Right lobe of liver (tissue), 6 donors: ENCODE results near the gene PLCB2. TPM values are rescaled to one million over a fixed set of nuclear protein-coding genes. Genes with fewer than 3 reads are reported as not detected.

Source experiments
- ATAC-seq, 4 donors: fragments of 200-7000 bp; cut with Tn5 transposase; one replicate each; pipeline ENCODE4 v1.9.1; 2020; ENCODE audit warnings: mild to moderate bottlenecking in 4 of 4, moderate library complexity in 4 of 4
- DNase-seq, 3 donors: peaks; one replicate each; pipeline ENCODE4 v3.0.0-alpha.2; 2020
- H3K27ac ChIP-seq, 3 donors: fragments of 200-600 bp; one replicate each; pipeline ENCODE4 v1.8.0; 2022
- H3K27me3 ChIP-seq, 2 donors: fragments of 200-600 bp; one replicate each; pipeline ENCODE4 v1.8.0; 2022
- H3K36me3 ChIP-seq, 4 donors: fragments of 200-600 bp; sonication (generic) in 1 of 4; one replicate each; pipeline versions ENCODE4 v1.5.1 to v1.8.0; 2017 to 2022; ENCODE audit warnings: control low read depth in 1 of 4
- H3K4me1 ChIP-seq, 4 donors: fragments of 200-600 bp; sonication (generic) in 1 of 4; one replicate each; pipeline versions ENCODE4 v1.5.1 to v1.8.0; 2017 to 2022; ENCODE audit warnings: control low read depth in 1 of 4
- H3K4me3 ChIP-seq, 3 donors: fragments of 200-600 bp; one replicate each; pipeline ENCODE4 v1.8.0; 2022
- H3K9me3 ChIP-seq, 4 donors: fragments of 200-600 bp; sonication (generic) in 1 of 4; one replicate each; pipeline versions ENCODE4 v1.5.1 to v1.8.0; 2017 to 2022; ENCODE audit warnings: control low read depth in 1 of 4
- POLR2A ChIP-seq: fragments of 450-650 bp; IDR thresholded peaks from one replicate; pipeline ENCODE4 v1.6.1; 2017; ENCODE audit warnings: antibody characterized with exemption, mild to moderate bottlenecking
- WGBS: methylation state at CpG from one replicate; pipeline ENCODE4 v1.1.6; 2018; ENCODE audit warnings: low coverage, low lambda C conversion rate; ENCODE audit not compliant: insufficient coverage; ENCODE audit errors: missing lambda C conversion rate; 5-methylcytosine and 5-hydroxymethylcytosine counted together
- intact Hi-C, 2 donors: fragments of 100-400 bp; cut with DNase I; formaldehyde crosslinking; loops; one replicate each; pipeline versions ENCODE4 v1.11.2 to v1.14.1; 2022
- total RNA-seq, 6 experiments: library from RNA; depleted of rRNA in 2 of 6; stranded (reverse); fragments of >200 nt in 2 of 6; fragmentation: NEBNext Ultra II Directional in 3 of 6; extraction: Animal tissue kit (Norgen Biotek cat#: 25700) in 3 of 6; gene quantifications; one replicate each; pipeline versions ENCODE4 v1.1.0 to v1.2.4, GENCODE V29; 2016 to 2023
- TF ChIP-seq, protein P1 (sequence below), 4 donors: fragments of 200-600 bp in 3 of 4; fragments of 450-650 bp in 1 of 4; IDR thresholded peaks; one replicate each; pipeline versions ENCODE4 v1.5.1 to v1.8.0; 2016 to 2022; ENCODE audit warnings: antibody characterized with exemption in 4 of 4, mild to moderate bottlenecking in 2 of 4
- donor health status: DM: no; HTN: yes; CAD: no.
- donor health status: DM: no; HTN: no; CAD: no.
- donor health status: DM: no; HTN: no; CAD: no.
- donor health status: DM: no; HTN: yes; CAD: no.
- donor health status: DM: no; HTN: yes; CAD: no.

Gene PLCB2
- total RNA-seq, 6 experiments from 2014 or later: 5.0 to 18.0 (median 7.2) TPM

- Histone ChIP-seq H3K4me3 (no peak overlapping the region), H3K4me1 (no peaks in the 10 kb centered on the region), H3K36me3 (no peaks in the 10 kb centered on the region), H3K27me3 (no peaks in the 10 kb centered on the region), H3K27ac (no peak overlapping the region), H3K9me3 (no peaks in the 10 kb centered on the region)
- intact Hi-C loops: no loop called here
- TF ChIP-seq, protein P1, sequence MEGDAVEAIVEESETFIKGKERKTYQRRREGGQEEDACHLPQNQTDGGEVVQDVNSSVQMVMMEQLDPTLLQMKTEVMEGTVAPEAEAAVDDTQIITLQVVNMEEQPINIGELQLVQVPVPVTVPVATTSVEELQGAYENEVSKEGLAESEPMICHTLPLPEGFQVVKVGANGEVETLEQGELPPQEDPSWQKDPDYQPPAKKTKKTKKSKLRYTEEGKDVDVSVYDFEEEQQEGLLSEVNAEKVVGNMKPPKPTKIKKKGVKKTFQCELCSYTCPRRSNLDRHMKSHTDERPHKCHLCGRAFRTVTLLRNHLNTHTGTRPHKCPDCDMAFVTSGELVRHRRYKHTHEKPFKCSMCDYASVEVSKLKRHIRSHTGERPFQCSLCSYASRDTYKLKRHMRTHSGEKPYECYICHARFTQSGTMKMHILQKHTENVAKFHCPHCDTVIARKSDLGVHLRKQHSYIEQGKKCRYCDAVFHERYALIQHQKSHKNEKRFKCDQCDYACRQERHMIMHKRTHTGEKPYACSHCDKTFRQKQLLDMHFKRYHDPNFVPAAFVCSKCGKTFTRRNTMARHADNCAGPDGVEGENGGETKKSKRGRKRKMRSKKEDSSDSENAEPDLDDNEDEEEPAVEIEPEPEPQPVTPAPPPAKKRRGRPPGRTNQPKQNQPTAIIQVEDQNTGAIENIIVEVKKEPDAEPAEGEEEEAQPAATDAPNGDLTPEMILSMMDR (IDR thresholded peaks at IDR 0.05): no peak
- TF ChIP-seq POLR2A: no peak
- 72% methylated on average over 4 of the region's 8 CpGs for WGBS
- DNase-seq (peak in 1 of 3 donors; percentile 53), ATAC-seq (no peak)
These were observed 1.7 kb upstream of the PLCB2 start for GRCh38 chr15:40309344-40309862.

DNA sequence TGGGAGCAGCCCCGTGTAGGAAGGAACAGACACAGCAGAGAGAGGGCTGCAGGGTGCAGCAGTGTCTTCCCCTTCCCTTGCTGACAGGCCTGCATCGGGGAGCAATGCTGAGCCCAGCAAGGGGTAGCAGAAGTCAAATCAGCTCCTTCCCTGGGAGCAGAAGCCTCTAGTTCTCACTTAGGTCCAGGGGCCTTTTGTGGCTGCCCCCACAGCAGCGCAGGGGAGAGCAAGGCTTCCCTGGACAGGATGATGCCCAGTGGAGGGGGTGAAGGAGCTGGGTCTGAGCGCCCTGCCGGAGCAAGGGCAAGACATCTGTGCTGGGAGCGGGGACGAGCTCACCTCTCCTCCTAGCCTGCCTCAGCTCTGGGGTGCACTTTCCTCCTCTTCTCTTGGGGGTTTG lies 827 bp downstream of the PLCB2 start:
- no peaks in the 10 kb centered on the region for H3K4me1 ChIP-seq
- WGBS: no CpG with 5 or more reads among the region's 7 CpGs
- DNase-seq: peak in 1 of 3 donors; percentile 54
- intact Hi-C loops: no loop called here
- peak overlapping the region in 2 of 3 donors; percentile 40 to 43 for H3K27ac ChIP-seq
- peak overlapping the region; percentile 16 to 41 (median 20) for H3K4me3 ChIP-seq
- no peaks in the 10 kb centered on the region for H3K36me3 ChIP-seq
- no peak for TF ChIP-seq POLR2A
- TF ChIP-seq, protein P1 (IDR thresholded peaks at IDR 0.05): no peak
- no peaks in the 10 kb centered on the region for H3K9me3 ChIP-seq
- ATAC-seq: no peak
- H3K27me3 ChIP-seq: no peaks in the 10 kb centered on the region

DNA sequence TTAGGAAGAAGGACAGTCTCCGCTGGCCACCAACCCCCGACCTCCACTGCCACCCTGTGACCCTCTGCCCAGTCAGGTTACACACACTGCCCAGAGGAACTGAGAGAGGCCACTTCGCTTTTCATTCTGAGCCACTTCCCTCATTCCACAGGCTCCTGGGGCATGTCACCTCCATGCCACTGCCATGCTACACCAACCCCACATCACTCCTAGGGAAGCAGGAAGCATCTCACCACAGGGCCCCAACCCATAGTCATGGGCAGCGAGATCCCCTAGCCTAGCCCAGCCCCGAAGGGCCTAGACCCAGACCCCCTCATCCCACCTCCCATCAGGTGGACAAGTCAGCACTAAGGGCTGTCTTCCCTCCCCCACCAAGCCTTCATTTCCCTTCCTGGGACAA lies 1.4 kb downstream of the PLCB2 start:
- TF ChIP-seq POLR2A: no peak
- TF ChIP-seq, protein P1 (IDR thresholded peaks at IDR 0.05): no peak
- H3K36me3 ChIP-seq: no peaks in the 10 kb centered on the region
- WGBS: 50% methylated on average over 3 of the region's 5 CpGs
- no peaks in the 10 kb centered on the region for H3K27me3 ChIP-seq
- H3K27ac ChIP-seq: no peak overlapping the region
- peak overlapping the region in 2 of 3 donors; percentile 20 to 41 for H3K4me3 ChIP-seq
- intact Hi-C loops: no loop called here
- peak in 1 of 4 donors; percentile 7 for ATAC-seq
- no peaks in the 10 kb centered on the region for H3K4me1 ChIP-seq
- no peaks in the 10 kb centered on the region for H3K9me3 ChIP-seq
- DNase-seq: peak in 1 of 3 donors; percentile 52

DNA sequence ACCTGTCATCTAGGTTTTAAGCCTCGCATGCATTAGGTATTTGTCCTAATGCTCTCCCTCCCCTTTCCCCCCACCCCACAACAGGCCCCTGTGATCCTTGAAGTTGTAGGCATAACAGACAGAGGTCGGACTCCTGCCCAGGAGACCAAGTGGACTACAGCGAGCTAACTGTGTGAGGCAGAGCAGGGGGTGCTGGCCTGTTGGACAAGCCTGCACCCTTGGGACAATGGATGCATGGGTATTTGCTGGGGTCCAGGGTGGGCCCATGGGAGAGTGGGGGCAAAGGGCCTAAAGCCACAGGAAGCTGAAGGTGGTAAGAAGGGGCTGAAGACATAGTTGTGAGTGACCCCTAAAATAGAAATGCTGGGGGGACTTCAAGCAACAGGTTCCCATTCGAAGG lies 2.5 kb downstream of the PLCB2 start:
- WGBS: 90% methylated on average over 2 of the region's 4 CpGs
- Histone ChIP-seq H3K36me3 (no peaks in the 10 kb centered on the region), H3K27me3 (no peaks in the 10 kb centered on the region), H3K4me3 (no peak overlapping the region), H3K27ac (no peak overlapping the region), H3K9me3 (no peaks in the 10 kb centered on the region), H3K4me1 (no peaks in the 10 kb centered on the region)
- ATAC-seq: no peak
- peak in 1 of 3 donors; percentile 22 for DNase-seq
- TF ChIP-seq POLR2A: no peak
- TF ChIP-seq, protein P1 (IDR thresholded peaks at IDR 0.05): no peak
- intact Hi-C loops: no loop called here

- 100% methylated on average over 1 of the region's 2 CpGs for WGBS
- DNase-seq: no peak
- intact Hi-C loops: no loop called here
- ATAC-seq: no peak
- H3K27me3 ChIP-seq: no peaks in the 10 kb centered on the region
- no peak overlapping the region for H3K27ac ChIP-seq
- H3K36me3 ChIP-seq: no peaks in the 10 kb centered on the region
- no peaks in the 10 kb centered on the region for H3K4me1 ChIP-seq
- no peak for TF ChIP-seq POLR2A
- TF ChIP-seq, protein P1 (IDR thresholded peaks at IDR 0.05): no peak
- H3K4me3 ChIP-seq: no peak overlapping the region
- H3K9me3 ChIP-seq: no peaks in the 10 kb centered on the region
These were observed 4.2 kb downstream of the PLCB2 start for GRCh38 chr15:40303576-40303975.
